ENCODE results near the gene ZCCHC24. TPM values are rescaled to one million over a fixed set of nuclear protein-coding genes. Genes with fewer than 3 reads are reported as not detected.

The ZCCHC24 gene
- total RNA-seq, 2 experiments from 2014 or later = 0.67 to 0.85 TPM

DNA sequence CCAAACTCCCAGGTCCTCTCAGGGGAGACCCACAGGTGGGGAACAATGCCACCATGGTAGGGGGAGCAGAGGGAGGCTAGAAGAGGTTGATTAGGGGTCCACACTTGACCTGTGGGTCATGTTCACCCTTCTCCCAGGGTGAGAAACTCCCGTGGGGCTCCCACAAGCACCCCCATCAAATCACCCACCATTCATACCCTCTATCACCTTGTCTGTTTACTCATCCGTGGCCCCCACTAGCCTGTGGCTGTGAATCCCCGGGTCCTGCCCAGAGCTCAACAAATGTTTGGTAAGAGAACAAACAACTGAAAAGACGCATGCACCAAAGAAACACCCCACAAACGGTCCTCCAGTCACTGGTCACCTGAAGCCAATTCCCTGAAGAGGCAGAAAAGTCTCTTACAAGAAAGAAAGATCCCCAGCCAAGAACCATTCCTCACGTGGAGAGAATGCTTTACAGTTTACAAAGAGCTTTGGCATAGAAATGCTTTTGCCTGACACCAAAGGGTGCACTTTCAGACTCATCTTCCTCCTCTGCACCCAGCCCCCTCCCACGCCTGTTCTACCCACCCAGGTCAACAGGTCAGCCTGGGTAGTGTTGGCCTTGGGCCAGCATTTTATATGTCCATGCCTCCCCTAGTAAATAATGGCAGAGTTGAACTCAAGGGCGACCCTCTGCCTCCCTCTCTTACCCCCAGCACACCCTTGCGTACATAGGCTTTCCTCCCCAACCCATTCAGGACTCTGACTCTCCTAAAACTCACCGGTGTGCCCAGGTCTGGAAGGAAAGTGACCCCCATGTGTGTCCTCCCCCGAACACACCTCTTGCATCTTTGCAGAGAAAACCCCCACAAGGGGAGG, 1.9 kb downstream of the ZCCHC24 start:
- H3K27me3 ChIP-seq (ENCODE audit: control insufficient read depth in 1 of 2, insufficient read depth in 2 of 2, low read length in 2 of 2) = no peaks in the 10 kb centered on the region
- H3K27ac ChIP-seq (ENCODE audit: low read depth in 1 of 2, low read length in 2 of 2) = no peak overlapping the region
- H3K36me3 Mint-ChIP-seq (ENCODE audit: low read depth) = peaks cover 5% of the 10 kb centered on the region
- H3K27ac Mint-ChIP-seq = peak overlapping the region; percentile 65
- DNase-seq (peak in 1 of 14 experiments; percentile 26), ATAC-seq (ENCODE audit: poor library complexity) (no peak)
- no peaks in the 10 kb centered on the region for H3K36me3 ChIP-seq (ENCODE audit: insufficient read depth, low read length)
- peak overlapping the region; percentile 92 for H3K4me3 Mint-ChIP-seq
- H3K4me1 Mint-ChIP-seq (ENCODE audit: low read depth) = peaks cover 32% of the 10 kb centered on the region
- TF ChIP-seq, protein P1, sequence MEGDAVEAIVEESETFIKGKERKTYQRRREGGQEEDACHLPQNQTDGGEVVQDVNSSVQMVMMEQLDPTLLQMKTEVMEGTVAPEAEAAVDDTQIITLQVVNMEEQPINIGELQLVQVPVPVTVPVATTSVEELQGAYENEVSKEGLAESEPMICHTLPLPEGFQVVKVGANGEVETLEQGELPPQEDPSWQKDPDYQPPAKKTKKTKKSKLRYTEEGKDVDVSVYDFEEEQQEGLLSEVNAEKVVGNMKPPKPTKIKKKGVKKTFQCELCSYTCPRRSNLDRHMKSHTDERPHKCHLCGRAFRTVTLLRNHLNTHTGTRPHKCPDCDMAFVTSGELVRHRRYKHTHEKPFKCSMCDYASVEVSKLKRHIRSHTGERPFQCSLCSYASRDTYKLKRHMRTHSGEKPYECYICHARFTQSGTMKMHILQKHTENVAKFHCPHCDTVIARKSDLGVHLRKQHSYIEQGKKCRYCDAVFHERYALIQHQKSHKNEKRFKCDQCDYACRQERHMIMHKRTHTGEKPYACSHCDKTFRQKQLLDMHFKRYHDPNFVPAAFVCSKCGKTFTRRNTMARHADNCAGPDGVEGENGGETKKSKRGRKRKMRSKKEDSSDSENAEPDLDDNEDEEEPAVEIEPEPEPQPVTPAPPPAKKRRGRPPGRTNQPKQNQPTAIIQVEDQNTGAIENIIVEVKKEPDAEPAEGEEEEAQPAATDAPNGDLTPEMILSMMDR (IDR thresholded peaks at IDR 0.05) = no peak
- peak overlapping the region; percentile 58 for H3K4me3 ChIP-seq (ENCODE audit: low read length)
- H3K4me1 ChIP-seq (ENCODE audit: insufficient read depth, low read length) = peaks cover 33% of the 10 kb centered on the region
- POLR2A ChIA-PET = interaction anchor here (1.4 kb wide), 1 partner anchor 121 kb away, joined by 5 read pairs; no protein-coding TSS in a partner anchor
- intact Hi-C loops (cut with DNase I, micrococcal nuclease) = loop anchor here (10.0 kb wide), 3 partner anchors 379 to 1409 kb away; partner anchors contain the start of genes ANXA11 (in 1 of the 2), RPS24 (in 1 of the 2) and ZMIZ1 (in 1 of the 2)
- H3K9me3 ChIP-seq (ENCODE audit: control insufficient read depth in 1 of 2, insufficient read depth in 1 of 2, low read length in 2 of 2) = no peaks in the 10 kb centered on the region
- CTCF ChIA-PET = interaction anchor here (1.9 kb wide), 1 partner anchor 96 kb away, joined by 4 read pairs; the partner anchor contains the start of gene PPIF
- no peaks in the 10 kb centered on the region for H3K9me3 Mint-ChIP-seq
- no peaks in the 10 kb centered on the region for H3K27me3 Mint-ChIP-seq

DNA sequence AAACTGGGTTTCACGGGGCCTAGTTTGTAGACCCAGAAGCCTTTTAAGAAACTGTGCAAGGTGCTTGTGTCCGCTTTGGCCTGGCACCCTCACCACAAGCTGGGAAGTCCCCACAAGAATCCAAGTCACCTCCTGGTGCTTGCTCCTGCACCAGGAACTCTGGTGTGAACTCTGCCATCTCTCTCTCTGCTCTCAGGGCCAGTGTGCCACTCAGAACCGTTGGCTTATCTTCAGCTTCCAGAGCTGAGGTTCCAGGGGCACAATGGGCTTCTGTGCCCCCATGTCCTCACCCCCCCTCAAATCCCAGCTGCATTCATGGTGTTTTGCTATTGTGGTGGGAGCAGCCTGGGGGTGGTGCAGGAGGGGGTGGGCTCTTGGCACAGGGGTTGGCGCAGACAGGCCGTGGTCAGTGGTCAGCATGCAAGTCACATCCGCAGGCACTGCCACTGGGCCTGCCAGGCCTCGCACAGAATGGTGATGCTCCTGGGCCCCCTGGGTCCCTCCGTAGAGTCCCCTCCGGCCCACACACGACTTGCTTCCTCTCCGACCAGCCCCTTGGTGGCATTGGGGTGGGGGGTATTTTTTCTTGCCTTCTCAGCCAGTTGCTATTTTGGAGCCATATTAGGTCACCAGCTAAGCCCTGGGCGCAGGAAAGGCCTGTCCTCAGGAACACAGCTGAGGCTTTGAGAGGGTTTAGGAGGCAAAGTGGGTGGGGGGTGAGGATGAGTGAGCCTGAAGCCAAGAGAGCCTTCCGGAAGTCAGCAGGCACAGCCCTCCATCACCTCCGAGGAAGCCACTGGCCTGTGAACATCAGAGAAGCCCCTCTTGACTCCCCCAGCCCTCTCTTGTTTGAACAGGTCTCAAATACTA, 3.0 kb downstream of the ZCCHC24 start:
- no peaks in the 10 kb centered on the region for H3K9me3 ChIP-seq (ENCODE audit: control insufficient read depth in 1 of 2, insufficient read depth in 1 of 2, low read length in 2 of 2)
- intact Hi-C loops (cut with DNase I, micrococcal nuclease) = loop anchor here (10.0 kb wide), 3 partner anchors 378 to 1408 kb away; partner anchors contain the start of genes ANXA11 (in 1 of the 2), RPS24 (in 1 of the 2) and ZMIZ1 (in 1 of the 2)

More for the DNA sequence above, 3.0 kb downstream of the ZCCHC24 start:
- Mint-ChIP-seq H3K36me3 (ENCODE audit: low read depth) (peaks cover 5% of the 10 kb centered on the region), H3K27ac (no peak overlapping the region), H3K9me3 (no peaks in the 10 kb centered on the region), H3K4me3 (no peak overlapping the region), H3K4me1 (ENCODE audit: low read depth) (peaks cover 32% of the 10 kb centered on the region), H3K27me3 (no peaks in the 10 kb centered on the region)
- Histone ChIP-seq H3K36me3 (ENCODE audit: insufficient read depth, low read length) (no peaks in the 10 kb centered on the region), H3K27ac (ENCODE audit: low read depth in 1 of 2, low read length in 2 of 2) (no peak overlapping the region), H3K27me3 (ENCODE audit: control insufficient read depth in 1 of 2, insufficient read depth in 2 of 2, low read length in 2 of 2) (peaks cover 0 to 2% of the 10 kb centered on the region in 2 experiments), H3K4me3 (ENCODE audit: low read length) (no peak overlapping the region), H3K4me1 (ENCODE audit: insufficient read depth, low read length) (peaks cover 33% of the 10 kb centered on the region)
- CTCF ChIA-PET = no interaction called here
- no peak for ATAC-seq (ENCODE audit: poor library complexity)
- TF ChIP-seq, protein P1 (IDR thresholded peaks at IDR 0.05) = no peak
- POLR2A ChIA-PET = no interaction called here
- DNase-seq = peak in 1 of 14 experiments; percentile 27

Data from CD4-positive, alpha-beta T cell (primary cell).